Measurements from ENCODE around the gene PLA2G6.
"Not testable (repeated sequence)": the region's sequence is repeated elsewhere in the genome, so short reads cannot be mapped to it uniquely, and the experiment has no call there.

Gene PLA2G6

DNA sequence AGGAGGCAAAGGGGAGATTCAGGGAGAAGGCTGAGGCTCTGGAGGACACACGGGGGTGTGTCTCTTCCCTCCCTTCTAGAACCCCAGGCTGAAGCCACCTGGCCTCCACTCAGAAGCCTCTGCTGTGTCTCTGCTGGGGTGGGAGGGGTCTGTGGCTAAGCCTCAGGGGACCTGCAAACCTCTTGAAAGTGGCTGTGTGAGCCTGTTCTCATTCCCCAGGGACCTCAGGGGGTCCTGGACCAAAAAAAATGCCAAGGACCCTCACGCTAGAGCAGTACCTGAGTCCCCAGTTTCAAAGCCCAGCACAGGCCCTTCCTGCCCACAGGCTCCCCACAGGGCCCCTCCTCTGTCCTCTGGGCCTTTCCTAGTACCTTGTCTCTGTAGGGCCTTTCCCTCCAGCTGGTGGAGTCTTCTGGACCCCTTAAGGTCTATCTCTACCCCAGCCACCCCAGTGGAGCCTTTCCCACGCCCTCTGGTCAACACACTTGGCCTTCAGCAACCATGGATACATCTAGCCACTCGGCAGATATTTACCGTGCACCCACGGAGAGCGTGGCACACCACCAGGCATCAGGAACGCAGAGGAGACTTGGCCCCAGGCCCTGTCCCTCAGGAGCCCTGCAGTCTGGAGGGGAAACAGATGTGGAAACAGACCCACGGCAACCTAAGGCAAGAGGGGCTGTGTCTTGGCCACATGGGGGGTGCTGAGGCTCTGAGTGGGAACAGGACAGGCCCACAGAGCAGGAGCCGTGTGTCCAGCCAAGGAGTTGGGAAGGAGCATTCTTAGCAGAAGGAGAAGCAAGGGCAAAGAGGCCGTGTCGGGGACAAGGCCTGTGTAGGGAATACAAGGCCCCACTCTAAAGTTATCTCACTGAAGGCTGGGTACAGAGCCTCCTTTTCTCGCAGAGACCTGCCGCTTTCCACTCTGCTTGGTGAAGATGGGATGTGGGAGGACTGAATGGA lies 18.5 kb downstream of the PLA2G6 start:
- no peak for DNase-seq

- DNase-seq, result no peak
These were observed 25.9 kb downstream of the PLA2G6 start for GRCh38 chr22:38155703-38156102.

GRCh38 chr22:38154563-38154915 lies 27.1 kb downstream of the PLA2G6 start:
- not testable (repeated sequence) for DNase-seq

GRCh38 chr22:38153821-38154562 lies 27.6 kb downstream of the PLA2G6 start:
- DNase-seq, result no peak

DNA sequence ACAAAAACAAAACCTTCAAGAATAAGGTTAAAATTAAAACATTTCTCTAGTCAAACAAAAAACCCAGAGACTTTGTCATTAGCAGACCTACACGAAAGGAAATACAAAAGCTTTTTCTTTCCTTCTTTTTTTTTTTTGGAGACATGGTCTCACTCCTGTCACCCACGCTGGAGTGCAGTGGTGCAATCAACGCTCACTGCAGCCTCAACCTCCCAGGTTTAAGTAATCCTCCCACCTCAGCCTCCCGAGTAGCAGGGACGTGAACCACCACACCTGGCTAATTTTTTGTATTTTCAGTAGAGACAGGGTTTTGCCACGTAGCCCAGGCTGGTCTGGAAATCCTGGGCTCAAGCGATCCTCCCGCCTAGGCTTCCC lies 30.5 kb downstream of the PLA2G6 start:
- DNase-seq, result no peak

GRCh38 chr22:38148245-38148644 lies 33.4 kb downstream of the PLA2G6 start:
- DNase-seq, result no peak

DNA sequence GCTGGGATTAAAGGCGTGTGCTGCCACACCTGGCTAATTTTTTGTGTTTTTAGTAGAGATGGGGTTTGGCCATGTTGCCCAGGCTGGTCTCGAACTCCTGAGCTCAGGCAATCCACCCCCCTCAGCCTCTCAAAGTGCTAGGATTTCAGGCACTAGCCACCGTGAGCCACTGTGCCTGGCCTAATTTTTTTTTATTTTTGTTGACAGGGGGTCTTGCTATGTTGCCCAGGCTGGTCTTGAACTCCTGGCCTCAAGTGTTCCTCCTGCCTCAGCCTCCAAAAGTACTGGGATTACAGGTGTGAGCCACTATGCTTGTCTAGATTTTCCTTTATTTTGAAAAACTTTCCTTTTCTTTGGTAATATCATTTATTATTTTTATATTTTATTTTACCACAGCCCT lies 35.5 kb downstream of the PLA2G6 start:
- DNase-seq, result not testable (repeated sequence)

DNA sequence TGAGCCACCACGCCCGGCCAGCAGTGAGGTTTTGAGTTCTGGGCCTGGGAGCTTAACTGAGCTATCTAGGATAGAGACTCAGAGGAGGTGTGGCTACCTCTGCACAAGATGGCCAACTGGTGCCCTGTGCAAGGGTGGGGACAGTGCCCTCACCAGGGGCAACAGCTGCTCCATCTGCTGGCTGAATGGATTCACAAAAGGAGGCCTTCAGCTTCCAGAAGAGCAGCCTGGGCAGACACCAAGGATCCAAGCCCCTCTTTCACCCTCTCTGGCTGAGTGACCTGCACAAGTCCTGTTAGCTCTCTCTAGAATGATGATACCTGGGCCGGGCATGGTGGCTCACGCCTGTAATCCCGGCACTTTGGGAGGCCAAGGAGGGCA lies 37.6 kb downstream of the PLA2G6 start:
- DNase-seq, result peak in 1 of 2 experiments; percentile 3

DNA sequence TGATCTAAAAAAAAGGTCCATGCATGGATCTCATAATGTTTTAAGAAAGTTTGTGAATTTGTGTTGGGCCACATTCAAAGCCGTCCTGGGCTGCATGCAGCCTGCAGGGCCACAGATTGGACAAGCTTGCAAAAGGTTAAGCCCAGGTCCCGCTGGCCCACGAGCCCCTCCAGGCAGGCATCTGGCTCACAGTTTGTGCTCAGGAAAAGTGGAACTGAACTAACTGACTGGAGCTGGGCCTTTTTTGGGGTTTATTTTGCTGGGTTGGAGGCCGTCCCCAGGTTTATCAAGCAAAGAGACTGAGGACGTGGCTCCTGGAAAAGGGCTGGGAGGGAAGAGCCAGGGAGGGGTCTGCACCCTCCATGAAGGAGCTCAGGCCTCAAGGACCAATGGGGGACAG lies 39.0 kb downstream of the PLA2G6 start:
- DNase-seq, result no peak

- no peak for DNase-seq
These were observed 40.2 kb downstream of the PLA2G6 start for GRCh38 chr22:38141217-38141973.

- no peak for DNase-seq
These were observed 41.7 kb downstream of the PLA2G6 start for GRCh38 chr22:38139901-38140300.

DNA sequence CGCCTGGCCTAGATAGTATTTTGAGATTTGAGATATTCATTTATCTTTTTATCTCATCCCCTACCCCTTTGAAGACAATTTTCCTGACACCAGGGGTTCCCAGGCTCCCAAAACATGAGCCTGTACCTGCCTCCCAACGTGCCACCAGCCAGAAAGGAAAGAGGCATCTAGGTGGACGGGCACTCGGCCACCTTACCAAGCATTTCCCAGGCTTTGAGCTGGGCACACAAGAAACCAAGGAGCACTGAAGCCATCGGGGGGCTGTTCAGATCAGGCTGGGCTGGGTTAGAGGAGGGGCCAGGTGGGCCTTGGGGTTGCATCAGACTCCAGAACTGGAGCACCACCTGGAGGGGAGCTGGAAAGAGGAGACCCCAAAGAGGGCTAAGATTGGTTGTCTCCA lies 42.7 kb downstream of the PLA2G6 start:
- no peak for DNase-seq

DNA sequence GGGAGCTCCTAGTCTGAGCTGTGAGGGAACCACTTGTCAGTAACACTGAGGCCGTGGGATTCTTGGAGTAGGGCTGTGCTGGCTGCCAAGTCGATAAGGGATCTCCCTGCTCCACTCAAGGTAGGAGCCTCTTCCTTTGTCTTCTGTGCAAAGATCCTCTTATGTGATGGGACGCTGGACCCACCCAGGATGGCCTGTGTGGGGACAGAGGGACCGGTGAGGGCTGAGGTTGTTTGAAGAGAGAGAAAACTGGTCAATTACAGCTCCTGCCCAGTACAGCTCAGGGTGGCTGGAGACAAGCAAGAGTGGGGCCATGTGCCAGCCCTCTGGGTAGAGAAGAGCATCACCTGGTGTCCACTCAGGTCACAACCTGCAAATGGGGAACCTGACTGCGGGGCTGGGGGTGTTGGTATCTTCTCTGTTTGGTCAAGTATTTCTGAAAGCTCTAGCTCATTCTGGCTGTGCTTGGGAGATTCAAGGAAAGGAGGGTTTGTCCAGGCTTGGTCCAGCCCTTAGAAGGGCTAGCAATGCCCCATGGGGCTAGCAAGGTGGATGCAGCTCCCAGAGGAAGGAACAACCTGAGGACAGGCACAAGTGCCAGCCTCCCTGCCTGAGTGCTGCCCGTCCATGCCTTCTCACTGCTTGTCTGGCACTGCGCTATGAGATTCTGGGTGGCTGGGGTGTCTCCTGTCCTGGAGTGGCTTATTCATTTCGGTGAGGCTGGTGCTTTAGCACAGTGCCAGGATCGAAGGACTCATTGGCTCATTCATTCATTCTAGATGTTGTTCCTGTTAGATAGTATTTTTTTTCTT lies 43.5 kb downstream of the PLA2G6 start:
- DNase-seq, result no peak

DNA sequence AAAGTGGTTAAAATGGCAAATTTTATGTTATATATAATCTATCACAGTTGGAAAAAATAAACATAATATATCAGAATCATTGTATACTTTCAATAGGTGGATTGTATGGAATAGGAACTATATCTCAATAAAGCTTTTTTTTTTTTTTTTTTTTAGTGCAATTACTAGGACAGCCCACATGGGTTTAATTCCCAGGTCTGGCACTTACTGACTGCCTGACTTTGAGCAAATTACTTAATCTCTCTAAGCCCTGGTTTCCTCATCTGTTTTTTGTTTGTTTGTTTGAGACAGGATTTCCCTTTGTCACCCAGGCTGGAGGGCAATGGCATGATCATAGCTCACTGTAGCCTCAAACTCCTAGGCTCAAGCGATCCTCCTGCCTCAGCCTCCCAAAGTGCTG lies 45.0 kb downstream of the PLA2G6 start:
- DNase-seq, result no peak

- DNase-seq, result peak in 1 of 2 experiments; percentile 13
These were observed 46.4 kb downstream of the PLA2G6 start for GRCh38 chr22:38135133-38135706.

- no peak for DNase-seq
These were observed 48.3 kb downstream of the PLA2G6 start for GRCh38 chr22:38133331-38133730.

DNA sequence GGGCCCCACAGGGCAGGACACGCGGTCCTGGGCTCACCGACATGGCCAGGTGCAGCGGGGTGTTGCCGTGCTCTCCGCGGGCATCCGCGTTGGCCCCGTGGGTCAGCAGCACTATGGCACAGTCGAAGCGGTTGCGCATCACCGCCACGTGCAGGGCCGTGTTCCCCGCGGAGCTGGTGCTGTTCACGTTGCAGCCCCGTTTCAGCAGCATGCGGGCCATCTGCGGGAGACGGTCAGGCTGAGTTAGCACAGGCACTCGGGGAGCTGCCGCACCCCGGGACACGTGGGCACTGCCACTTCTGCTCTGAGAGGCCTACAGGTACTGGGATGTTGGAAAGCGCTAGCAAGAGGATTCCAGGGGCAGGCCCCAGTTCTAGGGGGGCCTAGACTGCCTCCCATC lies 48.8 kb downstream of the PLA2G6 start:
- DNase-seq, result no peak

GRCh38 chr22:38132136-38132535 lies 49.5 kb downstream of the PLA2G6 start:
- no peak for DNase-seq

DNA sequence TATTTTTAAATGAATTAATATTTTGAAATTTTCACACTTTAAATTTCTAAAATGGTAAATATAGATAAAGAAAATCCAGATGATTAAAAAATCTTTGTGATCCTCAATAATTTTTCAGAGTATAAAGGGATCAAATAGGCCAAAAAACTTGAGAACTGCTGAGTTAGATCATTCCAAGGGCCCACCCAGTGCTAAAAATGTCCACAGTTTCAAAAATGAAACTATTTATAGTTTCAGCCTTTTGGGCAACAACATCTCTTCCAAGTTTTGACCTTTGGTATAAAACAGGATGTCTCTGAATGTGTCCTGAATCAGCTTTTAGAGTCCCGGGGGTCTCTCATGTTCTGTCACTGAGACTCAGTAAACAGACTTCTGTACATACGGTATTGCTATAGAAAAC lies 50.2 kb downstream of the PLA2G6 start:
- no peak for DNase-seq

DNA sequence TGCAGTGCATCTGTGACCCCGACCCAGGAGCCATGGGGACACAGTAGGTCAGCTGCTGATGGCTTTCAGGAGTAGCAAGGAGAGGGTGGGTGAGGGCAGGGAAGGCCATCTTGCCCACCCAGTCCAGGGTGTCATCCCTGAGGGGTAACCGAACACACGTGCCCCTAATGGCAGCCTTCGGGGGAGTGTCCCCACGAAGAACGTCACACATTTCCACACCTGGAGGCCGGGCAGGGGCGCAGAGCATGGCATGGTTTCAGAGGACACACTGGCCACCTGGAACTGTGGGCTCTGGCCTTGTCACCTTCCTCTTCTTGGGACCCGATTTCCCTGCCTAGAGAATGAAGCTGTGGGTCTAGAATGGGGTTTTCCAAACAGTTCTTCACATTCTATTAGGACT lies 51.8 kb downstream of the PLA2G6 start:
- no peak for DNase-seq

GRCh38 chr22:38129021-38129420 lies 52.6 kb downstream of the PLA2G6 start:
- no peak for DNase-seq

GRCh38 chr22:38127869-38128268 lies 53.8 kb downstream of the PLA2G6 start:
- no peak for DNase-seq
